Cardiac fibroblast (primary cell): ENCODE measurements around the gene REPIN1.

ENCODE experiments used
- DNase-seq, 2 donors: peaks; one replicate each; pipeline versions ENCODE4 v3.0.0 to v3.0.0-alpha.2; 2010; ENCODE audit warnings: low read depth in 2 of 2
- H3K4me3 ChIP-seq, 2 donors: replicated peaks in 1 of 2; 1 replicate in 1 of 2; 2 replicates in 1 of 2; pipeline ENCODE4 v1.5.1; 2011; ENCODE audit warnings: low read depth in 2 of 2, low read length in 2 of 2, mild to moderate bottlenecking in 2 of 2, moderate library complexity in 1 of 2
- CTCF ChIP-seq: IDR thresholded peaks from one replicate; pipeline ENCODE4 v1.5.1; 2011; ENCODE audit warnings: low read depth, mild to moderate bottlenecking, low read length, inconsistent platforms

The REPIN1 gene

GRCh38 chr7:150370612-150371071, 2.0 kb downstream of the REPIN1 start:
- no peak for TF ChIP-seq CTCF
- H3K4me3 ChIP-seq, result peak overlapping the region in 1 of 2 donors; percentile 89
- DNase-seq, result peak; percentile 49 to 66

GRCh38 chr7:150371131-150371995, 2.7 kb downstream of the REPIN1 start:
- no peak for TF ChIP-seq CTCF
- no peak overlapping the region for H3K4me3 ChIP-seq
- no peak for DNase-seq

- no peak for DNase-seq
- H3K4me3 ChIP-seq, result no peak overlapping the region
- no peak for TF ChIP-seq CTCF
Observed at GRCh38 chr7:150371996-150372270, 3.3 kb downstream of the REPIN1 start.

- no peak overlapping the region for H3K4me3 ChIP-seq
- no peak for DNase-seq
- TF ChIP-seq CTCF, result no peak
Observed at GRCh38 chr7:150372271-150373048, 3.8 kb downstream of the REPIN1 start.

- H3K4me3 ChIP-seq, result no peak overlapping the region
- TF ChIP-seq CTCF, result no peak
- DNase-seq, result no peak
Observed at GRCh38 chr7:150373049-150373801, 4.6 kb downstream of the REPIN1 start.

- no peak for DNase-seq
- no peak for TF ChIP-seq CTCF
- H3K4me3 ChIP-seq, result no peak overlapping the region
Observed at GRCh38 chr7:150374026-150374425, 5.4 kb downstream of the REPIN1 start.
